ENCODE measurements around the gene NPFF. TPM values are rescaled to one million over a fixed set of nuclear protein-coding genes. Genes with fewer than 3 reads are reported as not detected.

The NPFF gene
- total RNA-seq, 4 donors from 2014 or later, result not detected

GRCh38 chr12:53492188-53492587 is 15.1 kb downstream of the NPFF start:
- TF ChIP-seq CTCF (IDR thresholded peaks at IDR 0.05) (no peak), POLR2A (IDR thresholded peaks at IDR 0.05) (no peak)
- DNase-seq (ENCODE audit: low spot score in 2 of 2), result peak in 1 of 2 donors; percentile 82
- no peak overlapping the region for H3K4me3 ChIP-seq (ENCODE audit: low read depth, poor library complexity, severe bottlenecking)
- 55 to 62% methylated on average over 20 of the region's 20 CpGs for WGBS, 2 donors
- intact Hi-C loops (cut with DNase I; ENCODE audit: low total_unique reads), result no loop called here

DNA sequence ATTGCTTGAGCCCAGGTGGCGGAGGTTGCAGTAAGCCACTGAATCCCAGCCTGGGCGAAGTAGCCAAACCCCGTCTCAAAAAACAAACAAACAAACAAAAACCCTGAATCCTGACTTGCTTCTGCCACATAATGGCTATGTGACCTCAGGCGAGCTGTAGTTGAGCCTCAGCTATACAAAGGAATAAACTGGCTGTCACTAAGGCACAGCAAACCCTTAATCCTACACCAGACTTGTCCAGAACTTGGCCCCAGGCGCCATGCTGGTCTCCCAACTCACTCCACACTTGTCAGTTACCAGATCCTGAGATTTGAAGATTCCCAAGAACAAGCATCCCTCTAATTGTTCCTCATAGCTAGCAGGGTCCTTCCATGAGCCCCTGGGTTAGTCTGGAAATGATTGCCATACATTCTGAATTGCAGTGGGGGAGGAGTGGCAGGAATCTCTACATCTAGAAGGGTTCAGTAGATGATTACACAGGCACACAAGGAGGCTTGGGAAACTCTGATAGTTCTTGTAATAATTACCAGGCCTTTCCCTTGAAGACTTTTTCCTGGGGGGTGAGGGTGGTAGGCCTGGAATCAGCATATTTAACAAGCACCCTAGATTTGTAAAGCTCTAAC is 17.9 kb downstream of the NPFF start:
- DNase-seq (ENCODE audit: low spot score in 2 of 2), result peak in 1 of 2 donors; percentile 12
- intact Hi-C loops (cut with DNase I; ENCODE audit: low total_unique reads), result no loop called here
- H3K4me3 ChIP-seq (ENCODE audit: low read depth, poor library complexity, severe bottlenecking), result no peak overlapping the region
- WGBS, 2 donors, result 90 to 93% methylated on average over 5 of the region's 5 CpGs
- TF ChIP-seq CTCF (IDR thresholded peaks at IDR 0.05) (no peak), POLR2A (IDR thresholded peaks at IDR 0.05) (no peak)

DNA sequence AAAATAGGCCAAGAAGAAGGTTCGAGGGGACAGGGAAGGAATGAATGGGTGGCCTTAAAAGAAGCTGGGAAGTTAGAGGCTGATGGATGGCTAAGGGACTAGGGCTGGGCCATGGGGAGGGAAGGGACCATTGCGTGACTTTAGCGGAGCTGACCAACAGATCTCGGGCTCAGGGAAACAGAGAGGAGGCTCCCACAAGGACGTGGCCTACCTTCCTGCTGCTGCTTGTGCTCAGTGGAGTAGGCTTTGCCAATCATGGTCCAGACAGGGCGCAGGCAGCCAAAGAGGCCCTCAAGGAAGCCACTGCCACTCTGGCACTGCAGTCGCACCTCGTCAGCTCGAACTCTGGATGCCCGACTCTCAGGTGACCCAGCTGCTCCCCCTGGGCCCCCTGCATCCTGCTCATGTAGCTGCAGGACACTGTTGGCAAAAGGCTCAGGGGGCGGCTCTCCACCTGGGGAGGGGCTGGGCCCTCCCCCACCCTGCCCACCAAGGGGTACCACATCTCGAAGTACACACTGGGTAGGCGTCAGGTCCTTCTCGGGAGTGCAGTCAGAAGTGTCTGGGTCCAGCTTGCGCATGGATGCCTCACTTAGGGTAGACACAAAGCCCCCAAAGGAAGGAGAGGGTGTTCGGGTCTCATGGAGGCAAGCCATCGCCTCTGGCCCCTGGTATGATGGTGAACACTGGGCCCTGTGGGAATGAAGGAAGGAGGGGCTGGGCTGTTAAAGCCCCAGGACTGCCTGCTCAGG is 20.4 kb downstream of the NPFF start:
- intact Hi-C loops (cut with DNase I; ENCODE audit: low total_unique reads), result no loop called here
- peak in 1 of 2 donors; percentile 75 for DNase-seq (ENCODE audit: low spot score in 2 of 2)
- no peak overlapping the region for H3K4me3 ChIP-seq (ENCODE audit: low read depth, poor library complexity, severe bottlenecking)
- no peak for TF ChIP-seq POLR2A (IDR thresholded peaks at IDR 0.05)
- TF ChIP-seq CTCF (IDR thresholded peaks at IDR 0.05), result no peak
- WGBS, 2 donors, result 79 to 82% methylated on average over 11 to 17 of the region's 17 CpGs

DNA sequence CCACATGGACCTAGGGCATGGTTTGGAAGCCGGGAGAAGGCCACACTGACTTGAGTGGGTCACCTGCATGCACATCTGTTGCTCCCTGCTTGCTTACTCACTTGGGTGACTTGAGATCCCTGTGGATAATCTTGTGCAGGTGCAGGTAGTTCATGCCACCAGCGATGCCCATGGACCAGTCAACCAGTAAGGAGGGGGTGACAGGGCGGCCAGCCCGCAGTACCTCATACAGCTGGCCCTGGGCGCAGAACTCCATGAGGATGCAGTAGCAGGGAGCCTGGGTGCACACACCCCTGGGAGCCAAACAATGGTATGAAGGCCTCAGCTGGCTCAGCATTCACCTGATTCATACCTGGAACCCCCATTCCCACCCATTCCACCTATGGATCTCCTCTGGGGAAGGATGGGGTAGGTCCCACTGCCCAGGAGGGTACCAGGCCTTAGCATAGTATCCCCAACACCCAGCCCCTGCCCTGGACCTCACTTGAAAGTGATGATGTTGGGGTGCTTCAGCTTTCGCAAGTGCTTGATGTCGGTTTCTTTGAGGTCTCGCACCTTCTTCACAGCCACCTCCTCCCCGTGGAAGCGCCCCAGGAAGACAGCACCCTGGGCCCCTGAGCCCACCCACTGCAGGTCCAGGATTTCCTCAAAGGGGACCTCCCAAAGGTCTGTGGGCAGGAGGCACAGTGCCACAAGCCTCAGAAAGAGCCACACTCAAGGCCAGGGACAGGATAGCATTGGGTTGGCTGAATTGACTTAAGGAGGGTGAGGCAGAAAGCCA is 21.1 kb downstream of the NPFF start:
- no peak overlapping the region for H3K4me3 ChIP-seq (ENCODE audit: low read depth, poor library complexity, severe bottlenecking)
- 93 to 95% methylated on average over 10 of the region's 10 CpGs for WGBS, 2 donors
- intact Hi-C loops (cut with DNase I; ENCODE audit: low total_unique reads), result no loop called here
- TF ChIP-seq POLR2A (IDR thresholded peaks at IDR 0.05) (no peak), CTCF (IDR thresholded peaks at IDR 0.05) (no peak)
- DNase-seq (ENCODE audit: low spot score in 2 of 2), result peak in 1 of 2 donors; percentile 81

- TF ChIP-seq POLR2A (IDR thresholded peaks at IDR 0.05), result no peak
- no peak for TF ChIP-seq CTCF (IDR thresholded peaks at IDR 0.05)
- WGBS, 2 donors, result 82 to 86% methylated on average over 10 of the region's 10 CpGs
- no peak for DNase-seq (ENCODE audit: low spot score in 2 of 2)
Observed at GRCh38 chr12:53484686-53485575, 22.4 kb downstream of the NPFF start.

More at GRCh38 chr12:53484686-53485575, 22.4 kb downstream of the NPFF start:
- intact Hi-C loops (cut with DNase I; ENCODE audit: low total_unique reads), result no loop called here
- no peak overlapping the region for H3K4me3 ChIP-seq (ENCODE audit: low read depth, poor library complexity, severe bottlenecking)
